ENCODE measurements around the gene PLB1. TPM values are rescaled to one million over a fixed set of nuclear protein-coding genes. Genes with fewer than 3 reads are reported as not detected.
A peak's percentile ranks its signal among the peaks of the same experiment; 100 is the strongest.

Gene PLB1
- total RNA-seq, 2 donors from 2014 or later, result 19.2 to 29.6 TPM

- Histone ChIP-seq H3K9me3 (no peaks in the 10 kb centered on the region), H3K4me3 (no peak overlapping the region), H3K36me3 (no peaks in the 10 kb centered on the region), H3K4me1 (ENCODE audit: control insufficient read depth in 1 of 2, low read depth in 2 of 2) (peaks cover 35 to 97% of the 10 kb centered on the region in 2 donors), H3K27me3 (replicated peaks; ENCODE audit: insufficient read depth) (no peaks in the 10 kb centered on the region), H3K27ac (peak overlapping the region; percentile 99 to 100)
- TF ChIP-seq, protein P1, sequence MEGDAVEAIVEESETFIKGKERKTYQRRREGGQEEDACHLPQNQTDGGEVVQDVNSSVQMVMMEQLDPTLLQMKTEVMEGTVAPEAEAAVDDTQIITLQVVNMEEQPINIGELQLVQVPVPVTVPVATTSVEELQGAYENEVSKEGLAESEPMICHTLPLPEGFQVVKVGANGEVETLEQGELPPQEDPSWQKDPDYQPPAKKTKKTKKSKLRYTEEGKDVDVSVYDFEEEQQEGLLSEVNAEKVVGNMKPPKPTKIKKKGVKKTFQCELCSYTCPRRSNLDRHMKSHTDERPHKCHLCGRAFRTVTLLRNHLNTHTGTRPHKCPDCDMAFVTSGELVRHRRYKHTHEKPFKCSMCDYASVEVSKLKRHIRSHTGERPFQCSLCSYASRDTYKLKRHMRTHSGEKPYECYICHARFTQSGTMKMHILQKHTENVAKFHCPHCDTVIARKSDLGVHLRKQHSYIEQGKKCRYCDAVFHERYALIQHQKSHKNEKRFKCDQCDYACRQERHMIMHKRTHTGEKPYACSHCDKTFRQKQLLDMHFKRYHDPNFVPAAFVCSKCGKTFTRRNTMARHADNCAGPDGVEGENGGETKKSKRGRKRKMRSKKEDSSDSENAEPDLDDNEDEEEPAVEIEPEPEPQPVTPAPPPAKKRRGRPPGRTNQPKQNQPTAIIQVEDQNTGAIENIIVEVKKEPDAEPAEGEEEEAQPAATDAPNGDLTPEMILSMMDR (IDR thresholded peaks at IDR 0.05), result no peak
- no peak for DNase-seq (ENCODE audit: low spot score)
- ATAC-seq (ENCODE audit: insufficient number of reproducible peaks, low FRiP score, low read depth), result no peak
Observed at GRCh38 chr2:28628506-28628905, 132.6 kb downstream of the PLB1 start.

- H3K27me3 ChIP-seq (replicated peaks; ENCODE audit: insufficient read depth), result no peaks in the 10 kb centered on the region
- no peaks in the 10 kb centered on the region for H3K36me3 ChIP-seq
- H3K4me3 ChIP-seq, result no peak overlapping the region
- H3K9me3 ChIP-seq, result no peaks in the 10 kb centered on the region
- H3K27ac ChIP-seq, result peak overlapping the region; percentile 99 to 100
- no peak for DNase-seq (ENCODE audit: low spot score)
- H3K4me1 ChIP-seq (ENCODE audit: control insufficient read depth in 1 of 2, low read depth in 2 of 2), result peaks cover 40 to 97% of the 10 kb centered on the region in 2 donors
- no peak for ATAC-seq (ENCODE audit: insufficient number of reproducible peaks, low FRiP score, low read depth)
- TF ChIP-seq, protein P1 (IDR thresholded peaks at IDR 0.05), result no peak
Observed at GRCh38 chr2:28628987-28629386, 133.1 kb downstream of the PLB1 start.

DNA sequence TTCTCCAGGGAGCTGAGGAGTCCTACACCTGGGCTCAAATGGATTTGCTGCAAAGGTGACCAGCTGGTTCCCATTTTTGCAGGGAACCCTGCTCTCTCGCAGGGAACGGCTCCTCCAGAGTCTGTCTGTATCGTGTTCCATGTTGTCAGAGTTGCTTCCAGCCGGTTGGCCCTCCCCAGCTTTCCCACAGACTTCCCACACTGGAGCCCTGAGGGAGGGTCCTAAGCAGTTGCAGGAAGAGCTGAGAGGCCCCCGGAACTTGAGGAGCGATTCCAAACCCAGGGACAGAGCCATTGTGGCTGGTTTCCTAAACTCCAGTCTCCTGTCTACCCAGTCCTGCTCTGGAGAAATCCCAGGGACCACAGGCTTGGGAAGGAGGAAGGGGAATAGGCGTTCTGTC, 134.1 kb downstream of the PLB1 start:
- DNase-seq (ENCODE audit: low spot score), result no peak
- H3K27ac ChIP-seq, result peak overlapping the region; percentile 99 to 100
- no peaks in the 10 kb centered on the region for H3K9me3 ChIP-seq
- ATAC-seq (ENCODE audit: insufficient number of reproducible peaks, low FRiP score, low read depth), result no peak
- TF ChIP-seq, protein P1 (IDR thresholded peaks at IDR 0.05), result no peak
- H3K27me3 ChIP-seq (replicated peaks; ENCODE audit: insufficient read depth), result no peaks in the 10 kb centered on the region
- H3K4me3 ChIP-seq, result no peak overlapping the region
- H3K4me1 ChIP-seq (ENCODE audit: control insufficient read depth in 1 of 2, low read depth in 2 of 2), result peaks cover 47 to 97% of the 10 kb centered on the region in 2 donors
- H3K36me3 ChIP-seq, result no peaks in the 10 kb centered on the region

- DNase-seq (ENCODE audit: low spot score) (no peak), ATAC-seq (ENCODE audit: insufficient number of reproducible peaks, low FRiP score, low read depth) (no peak)
- TF ChIP-seq, protein P1 (IDR thresholded peaks at IDR 0.05), result no peak
- H3K27me3 ChIP-seq (replicated peaks; ENCODE audit: insufficient read depth), result no peaks in the 10 kb centered on the region
- H3K4me1 ChIP-seq (ENCODE audit: control insufficient read depth in 1 of 2, low read depth in 2 of 2), result peaks cover 46 to 96% of the 10 kb centered on the region in 2 donors
- H3K9me3 ChIP-seq, result no peaks in the 10 kb centered on the region
- peak overlapping the region; percentile 99 to 100 for H3K27ac ChIP-seq
- H3K36me3 ChIP-seq, result no peaks in the 10 kb centered on the region
- no peak overlapping the region for H3K4me3 ChIP-seq
Observed at GRCh38 chr2:28630341-28630740, 134.5 kb downstream of the PLB1 start.

GRCh38 chr2:28631514-28632206, 135.8 kb downstream of the PLB1 start:
- H3K4me1 ChIP-seq (ENCODE audit: control insufficient read depth in 1 of 2, low read depth in 2 of 2), result peaks cover 44 to 94% of the 10 kb centered on the region in 2 donors
- TF ChIP-seq, protein P1 (IDR thresholded peaks at IDR 0.05), result no peak
- H3K4me3 ChIP-seq, result no peak overlapping the region
- H3K36me3 ChIP-seq, result no peaks in the 10 kb centered on the region
- H3K27me3 ChIP-seq (replicated peaks; ENCODE audit: insufficient read depth), result no peaks in the 10 kb centered on the region
- ATAC-seq (ENCODE audit: insufficient number of reproducible peaks, low FRiP score, low read depth), result no peak
- no peaks in the 10 kb centered on the region for H3K9me3 ChIP-seq
- no peak for DNase-seq (ENCODE audit: low spot score)
- H3K27ac ChIP-seq, result peak overlapping the region; percentile 99 to 100

All from thoracic aorta (tissue), 2 donors.